ENCODE data around the gene GDI1. TPM values are rescaled to one million over a fixed set of nuclear protein-coding genes. Genes with fewer than 3 reads are reported as not detected.

GDI1 gene
- total and polyA plus RNA-seq, 2 experiments from 2014 or later: 48.5 to 95.9 TPM

GRCh38 chrX:154436374-154436982, 476 bp upstream of the GDI1 start:
- Histone ChIP-seq H3K27ac (ENCODE audit: low read depth) (no peak overlapping the region), H3K4me1 (ENCODE audit: insufficient read depth) (no peaks in the 10 kb centered on the region), H2AFZ (no peak overlapping the region), H3K4me3 (peak overlapping the region; percentile 60), H3K79me2 (replicated peaks; ENCODE audit: insufficient read depth) (peaks cover 13% of the 10 kb centered on the region), H3K27me3 (ENCODE audit: insufficient read depth) (no peaks in the 10 kb centered on the region), H3K4me2 (peak overlapping the region; percentile 77), H3K9me2 (ENCODE audit: insufficient read depth) (no peaks in the 10 kb centered on the region), H3F3A (replicated peaks; ENCODE audit: low read depth) (no peaks in the 10 kb centered on the region), H3K36me3 (ENCODE audit: insufficient read depth) (no peaks in the 10 kb centered on the region), H4K20me1 (replicated peaks; ENCODE audit: insufficient read depth) (no peaks in the 10 kb centered on the region)
- DNase-seq (ENCODE audit: low spot score) (peak; percentile 70), ATAC-seq (peak; percentile 74)
- TF ChIP-seq, protein P1, sequence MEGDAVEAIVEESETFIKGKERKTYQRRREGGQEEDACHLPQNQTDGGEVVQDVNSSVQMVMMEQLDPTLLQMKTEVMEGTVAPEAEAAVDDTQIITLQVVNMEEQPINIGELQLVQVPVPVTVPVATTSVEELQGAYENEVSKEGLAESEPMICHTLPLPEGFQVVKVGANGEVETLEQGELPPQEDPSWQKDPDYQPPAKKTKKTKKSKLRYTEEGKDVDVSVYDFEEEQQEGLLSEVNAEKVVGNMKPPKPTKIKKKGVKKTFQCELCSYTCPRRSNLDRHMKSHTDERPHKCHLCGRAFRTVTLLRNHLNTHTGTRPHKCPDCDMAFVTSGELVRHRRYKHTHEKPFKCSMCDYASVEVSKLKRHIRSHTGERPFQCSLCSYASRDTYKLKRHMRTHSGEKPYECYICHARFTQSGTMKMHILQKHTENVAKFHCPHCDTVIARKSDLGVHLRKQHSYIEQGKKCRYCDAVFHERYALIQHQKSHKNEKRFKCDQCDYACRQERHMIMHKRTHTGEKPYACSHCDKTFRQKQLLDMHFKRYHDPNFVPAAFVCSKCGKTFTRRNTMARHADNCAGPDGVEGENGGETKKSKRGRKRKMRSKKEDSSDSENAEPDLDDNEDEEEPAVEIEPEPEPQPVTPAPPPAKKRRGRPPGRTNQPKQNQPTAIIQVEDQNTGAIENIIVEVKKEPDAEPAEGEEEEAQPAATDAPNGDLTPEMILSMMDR (conservative IDR thresholded peaks at IDR 0.05; ENCODE audit: low read depth in 2 of 2): no peak
- TF ChIP-seq POLR2AphosphoS5 (IDR thresholded peaks at IDR 0.05; ENCODE audit: low read depth): peak; percentile 19; the same call in 1 of the 2 replicates
- Mint-ChIP-seq H3K27me3 (ENCODE audit: insufficient read depth, low read depth, poor library complexity) (peaks cover 2% of the 10 kb centered on the region), H3K27ac (peak overlapping the region; percentile 74; the same call in 1 of the 2 replicates), H3K36me3 (ENCODE audit: low read depth) (peaks cover 29% of the 10 kb centered on the region), H3K9me3 (no peaks in the 10 kb centered on the region), H3K4me3 (peak overlapping the region; percentile 81), H3K4me1 (peaks cover 16% of the 10 kb centered on the region)

GRCh38 chrX:154437971-154438893, 1.3 kb downstream of the GDI1 start:
- H3K27me3 Mint-ChIP-seq (ENCODE audit: insufficient read depth, low read depth, poor library complexity): peaks cover 4% of the 10 kb centered on the region
- TF ChIP-seq, protein P2, sequence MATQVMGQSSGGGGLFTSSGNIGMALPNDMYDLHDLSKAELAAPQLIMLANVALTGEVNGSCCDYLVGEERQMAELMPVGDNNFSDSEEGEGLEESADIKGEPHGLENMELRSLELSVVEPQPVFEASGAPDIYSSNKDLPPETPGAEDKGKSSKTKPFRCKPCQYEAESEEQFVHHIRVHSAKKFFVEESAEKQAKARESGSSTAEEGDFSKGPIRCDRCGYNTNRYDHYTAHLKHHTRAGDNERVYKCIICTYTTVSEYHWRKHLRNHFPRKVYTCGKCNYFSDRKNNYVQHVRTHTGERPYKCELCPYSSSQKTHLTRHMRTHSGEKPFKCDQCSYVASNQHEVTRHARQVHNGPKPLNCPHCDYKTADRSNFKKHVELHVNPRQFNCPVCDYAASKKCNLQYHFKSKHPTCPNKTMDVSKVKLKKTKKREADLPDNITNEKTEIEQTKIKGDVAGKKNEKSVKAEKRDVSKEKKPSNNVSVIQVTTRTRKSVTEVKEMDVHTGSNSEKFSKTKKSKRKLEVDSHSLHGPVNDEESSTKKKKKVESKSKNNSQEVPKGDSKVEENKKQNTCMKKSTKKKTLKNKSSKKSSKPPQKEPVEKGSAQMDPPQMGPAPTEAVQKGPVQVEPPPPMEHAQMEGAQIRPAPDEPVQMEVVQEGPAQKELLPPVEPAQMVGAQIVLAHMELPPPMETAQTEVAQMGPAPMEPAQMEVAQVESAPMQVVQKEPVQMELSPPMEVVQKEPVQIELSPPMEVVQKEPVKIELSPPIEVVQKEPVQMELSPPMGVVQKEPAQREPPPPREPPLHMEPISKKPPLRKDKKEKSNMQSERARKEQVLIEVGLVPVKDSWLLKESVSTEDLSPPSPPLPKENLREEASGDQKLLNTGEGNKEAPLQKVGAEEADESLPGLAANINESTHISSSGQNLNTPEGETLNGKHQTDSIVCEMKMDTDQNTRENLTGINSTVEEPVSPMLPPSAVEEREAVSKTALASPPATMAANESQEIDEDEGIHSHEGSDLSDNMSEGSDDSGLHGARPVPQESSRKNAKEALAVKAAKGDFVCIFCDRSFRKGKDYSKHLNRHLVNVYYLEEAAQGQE (IDR thresholded peaks at IDR 0.05; ENCODE audit: unreplicated experiment): no peak
- TF ChIP-seq ZNF114 (CRISPR knock-in tag; IDR thresholded peaks at IDR 0.05) (no peak), EZH2phosphoT487 (IDR thresholded peaks at IDR 0.05; ENCODE audit: unreplicated experiment) (no peak), JUNB (IDR thresholded peaks at IDR 0.05; ENCODE audit: unreplicated experiment) (no peak), ZNF462 (CRISPR knock-in tag; IDR thresholded peaks at IDR 0.05) (no peak), POLR2AphosphoS5 (IDR thresholded peaks at IDR 0.05; ENCODE audit: low read depth) (no peak)

More at GRCh38 chrX:154437971-154438893, 1.3 kb downstream of the GDI1 start:
- peak overlapping the region; percentile 85 for H3K4me3 Mint-ChIP-seq
- no peaks in the 10 kb centered on the region for H3K9me3 Mint-ChIP-seq
- H3K79me2 ChIP-seq (replicated peaks; ENCODE audit: insufficient read depth): peaks cover 13% of the 10 kb centered on the region
- DNase-seq (ENCODE audit: low spot score) (no peak), ATAC-seq (no peak)
- no peak overlapping the region for H3K27ac ChIP-seq (ENCODE audit: low read depth)
- H3K27ac Mint-ChIP-seq: no peak overlapping the region
- no peaks in the 10 kb centered on the region for H3K36me3 ChIP-seq (ENCODE audit: insufficient read depth)
- no peaks in the 10 kb centered on the region for H3K9me2 ChIP-seq (ENCODE audit: insufficient read depth)
- no peaks in the 10 kb centered on the region for H3K27me3 ChIP-seq (ENCODE audit: insufficient read depth)
- H4K20me1 ChIP-seq (replicated peaks; ENCODE audit: insufficient read depth): no peaks in the 10 kb centered on the region
- H3K4me2 ChIP-seq: peak overlapping the region; percentile 76
- peaks cover 31% of the 10 kb centered on the region for H3K36me3 Mint-ChIP-seq (ENCODE audit: low read depth)
- peaks cover 16% of the 10 kb centered on the region for H3K4me1 Mint-ChIP-seq
- H3K4me3 ChIP-seq: peak overlapping the region; percentile 60
- no peaks in the 10 kb centered on the region for H3K4me1 ChIP-seq (ENCODE audit: insufficient read depth)
- no peaks in the 10 kb centered on the region for H3F3A ChIP-seq (replicated peaks; ENCODE audit: low read depth)
- no peak overlapping the region for H2AFZ ChIP-seq
